ENCODE data around the gene SALL3.

The SALL3 gene

DNA sequence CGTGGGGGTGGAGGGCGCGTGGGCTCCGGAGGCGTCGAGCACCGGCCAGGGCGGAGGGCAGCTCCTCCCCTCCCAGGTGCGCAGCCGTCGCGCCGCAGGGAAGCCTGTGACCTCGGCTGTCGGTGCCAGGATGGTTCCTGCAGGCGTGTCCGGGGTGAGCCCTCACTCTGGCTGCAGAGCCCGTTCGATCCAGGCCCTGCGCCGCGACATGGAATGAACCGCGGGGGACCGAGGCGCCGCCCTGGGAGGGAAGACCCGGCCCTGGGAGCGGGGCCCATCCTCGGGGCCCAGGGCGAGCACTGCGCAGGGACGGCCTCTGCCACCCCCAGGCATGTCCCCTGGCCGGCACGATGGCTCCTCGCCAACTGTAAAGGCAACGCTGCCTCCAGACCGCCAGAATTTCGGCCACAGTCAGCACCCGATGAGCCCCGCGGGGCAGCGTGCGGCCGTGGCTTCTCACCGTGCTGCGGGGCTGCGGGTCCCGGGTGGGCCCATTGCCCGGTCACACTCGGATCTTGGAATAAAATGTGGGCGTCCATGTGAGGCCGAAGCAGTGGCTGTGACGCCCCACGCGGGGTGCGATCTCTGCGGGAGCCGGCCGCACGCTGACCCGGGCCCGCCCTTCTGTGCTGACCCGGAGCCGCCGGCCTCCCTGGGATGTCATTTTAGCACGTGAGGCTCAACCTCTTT lies 26.6 kb downstream of the SALL3 start:
- Mint-ChIP-seq H3K36me3 (ENCODE audit: low read depth) (peaks cover 36% of the 10 kb centered on the region), H3K4me3 (no peak overlapping the region), H3K4me1 (peaks cover 5% of the 10 kb centered on the region), H3K9me3 (peaks cover 12% of the 10 kb centered on the region), H3K27ac (no peak overlapping the region), H3K27me3 (ENCODE audit: low read depth, poor library complexity) (no peaks in the 10 kb centered on the region)
- TF ChIP-seq, protein P1, sequence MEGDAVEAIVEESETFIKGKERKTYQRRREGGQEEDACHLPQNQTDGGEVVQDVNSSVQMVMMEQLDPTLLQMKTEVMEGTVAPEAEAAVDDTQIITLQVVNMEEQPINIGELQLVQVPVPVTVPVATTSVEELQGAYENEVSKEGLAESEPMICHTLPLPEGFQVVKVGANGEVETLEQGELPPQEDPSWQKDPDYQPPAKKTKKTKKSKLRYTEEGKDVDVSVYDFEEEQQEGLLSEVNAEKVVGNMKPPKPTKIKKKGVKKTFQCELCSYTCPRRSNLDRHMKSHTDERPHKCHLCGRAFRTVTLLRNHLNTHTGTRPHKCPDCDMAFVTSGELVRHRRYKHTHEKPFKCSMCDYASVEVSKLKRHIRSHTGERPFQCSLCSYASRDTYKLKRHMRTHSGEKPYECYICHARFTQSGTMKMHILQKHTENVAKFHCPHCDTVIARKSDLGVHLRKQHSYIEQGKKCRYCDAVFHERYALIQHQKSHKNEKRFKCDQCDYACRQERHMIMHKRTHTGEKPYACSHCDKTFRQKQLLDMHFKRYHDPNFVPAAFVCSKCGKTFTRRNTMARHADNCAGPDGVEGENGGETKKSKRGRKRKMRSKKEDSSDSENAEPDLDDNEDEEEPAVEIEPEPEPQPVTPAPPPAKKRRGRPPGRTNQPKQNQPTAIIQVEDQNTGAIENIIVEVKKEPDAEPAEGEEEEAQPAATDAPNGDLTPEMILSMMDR (IDR thresholded peaks at IDR 0.05): no peak
- no peak for DNase-seq

GRCh38 chr18:79007440-79007839 lies 27.8 kb downstream of the SALL3 start:
- no peak overlapping the region for H3K4me3 Mint-ChIP-seq
- no peak overlapping the region for H3K27ac Mint-ChIP-seq

GRCh38 chr18:79008356-79008940 lies 28.8 kb downstream of the SALL3 start:
- TF ChIP-seq, protein P1 (IDR thresholded peaks at IDR 0.05): no peak
- peaks cover 20% of the 10 kb centered on the region for H3K36me3 Mint-ChIP-seq (ENCODE audit: low read depth)
- H3K4me3 Mint-ChIP-seq: no peak overlapping the region
- DNase-seq: no peak
- no peak overlapping the region for H3K27ac Mint-ChIP-seq
- peaks cover 12% of the 10 kb centered on the region for H3K9me3 Mint-ChIP-seq
- H3K27me3 Mint-ChIP-seq (ENCODE audit: low read depth, poor library complexity): no peaks in the 10 kb centered on the region
- H3K4me1 Mint-ChIP-seq: peaks cover 5% of the 10 kb centered on the region

More at GRCh38 chr18:79007440-79007839, 27.8 kb downstream of the SALL3 start:
- TF ChIP-seq, protein P1 (IDR thresholded peaks at IDR 0.05): no peak
- peaks cover 27% of the 10 kb centered on the region for H3K36me3 Mint-ChIP-seq (ENCODE audit: low read depth)
- DNase-seq: no peak
- H3K27me3 Mint-ChIP-seq (ENCODE audit: low read depth, poor library complexity): no peaks in the 10 kb centered on the region
- peaks cover 12% of the 10 kb centered on the region for H3K9me3 Mint-ChIP-seq
- H3K4me1 Mint-ChIP-seq: peaks cover 5% of the 10 kb centered on the region

GRCh38 chr18:79010802-79011201 lies 31.2 kb downstream of the SALL3 start:
- Mint-ChIP-seq H3K27me3 (ENCODE audit: low read depth, poor library complexity) (no peaks in the 10 kb centered on the region), H3K9me3 (peaks cover 12% of the 10 kb centered on the region), H3K27ac (no peak overlapping the region), H3K4me3 (no peak overlapping the region), H3K4me1 (no peaks in the 10 kb centered on the region), H3K36me3 (ENCODE audit: low read depth) (peaks cover 15% of the 10 kb centered on the region)
- TF ChIP-seq, protein P1 (IDR thresholded peaks at IDR 0.05): no peak
- DNase-seq: no peak

GRCh38 chr18:79011300-79011870 lies 31.8 kb downstream of the SALL3 start:
- H3K27me3 Mint-ChIP-seq (ENCODE audit: low read depth, poor library complexity): no peaks in the 10 kb centered on the region
- no peak for DNase-seq
- no peaks in the 10 kb centered on the region for H3K4me1 Mint-ChIP-seq
- peaks cover 12% of the 10 kb centered on the region for H3K9me3 Mint-ChIP-seq
- TF ChIP-seq, protein P1 (IDR thresholded peaks at IDR 0.05): no peak
- peaks cover 15% of the 10 kb centered on the region for H3K36me3 Mint-ChIP-seq (ENCODE audit: low read depth)
- H3K27ac Mint-ChIP-seq: no peak overlapping the region
- no peak overlapping the region for H3K4me3 Mint-ChIP-seq

Measured in nephron progenitor cell (in vitro differentiated cells).